G401.6 (cell line): ENCODE results near the gene CCL27.

Experiments used
- FAIRE-seq: peaks from 2 replicates; lab custom pipeline; 2012; peaks lifted over from hg19 to GRCh38; lab: Jason Lieb, UNC

Gene CCL27

DNA sequence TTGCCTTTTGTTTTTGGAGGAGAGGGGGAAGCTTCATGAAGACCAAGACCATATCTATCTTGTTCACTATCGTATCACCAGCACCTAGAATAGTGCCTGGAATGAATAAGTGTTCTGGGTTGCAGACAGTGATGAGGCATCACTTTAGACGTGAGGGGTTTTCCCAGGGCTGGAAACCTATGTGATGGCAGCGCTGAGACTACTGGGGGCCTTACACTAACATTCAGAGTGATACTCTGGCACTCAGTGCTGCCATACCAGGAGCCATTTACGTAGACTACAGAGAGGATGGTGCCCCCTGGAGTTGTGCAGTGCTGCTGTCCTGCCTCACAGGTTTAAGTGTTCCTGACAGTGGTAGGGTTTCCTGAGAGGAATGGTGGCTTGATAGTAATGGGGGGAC, 21.7 kb upstream of the CCL27 start:
- no peak for FAIRE-seq

DNA sequence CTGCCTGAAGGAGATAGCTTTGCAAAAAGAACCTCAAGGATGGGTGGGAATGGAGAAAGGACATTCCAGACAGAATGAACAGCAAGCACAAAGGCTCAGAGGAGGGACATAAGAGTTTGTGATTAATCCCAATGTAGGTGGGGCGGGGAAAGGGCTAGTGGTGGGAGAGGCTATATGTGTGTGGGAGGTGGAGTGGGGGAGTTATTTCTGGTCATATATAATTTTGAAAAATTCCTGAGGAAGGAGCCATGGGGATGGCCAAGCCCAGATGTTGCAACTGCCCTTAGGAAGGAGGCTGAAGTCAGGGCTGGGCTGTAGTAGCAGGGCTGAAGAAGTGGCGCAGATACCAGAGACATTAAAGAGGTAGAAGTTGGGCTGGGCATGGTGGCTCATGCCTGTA, 13.4 kb upstream of the CCL27 start:
- FAIRE-seq, result no peak

DNA sequence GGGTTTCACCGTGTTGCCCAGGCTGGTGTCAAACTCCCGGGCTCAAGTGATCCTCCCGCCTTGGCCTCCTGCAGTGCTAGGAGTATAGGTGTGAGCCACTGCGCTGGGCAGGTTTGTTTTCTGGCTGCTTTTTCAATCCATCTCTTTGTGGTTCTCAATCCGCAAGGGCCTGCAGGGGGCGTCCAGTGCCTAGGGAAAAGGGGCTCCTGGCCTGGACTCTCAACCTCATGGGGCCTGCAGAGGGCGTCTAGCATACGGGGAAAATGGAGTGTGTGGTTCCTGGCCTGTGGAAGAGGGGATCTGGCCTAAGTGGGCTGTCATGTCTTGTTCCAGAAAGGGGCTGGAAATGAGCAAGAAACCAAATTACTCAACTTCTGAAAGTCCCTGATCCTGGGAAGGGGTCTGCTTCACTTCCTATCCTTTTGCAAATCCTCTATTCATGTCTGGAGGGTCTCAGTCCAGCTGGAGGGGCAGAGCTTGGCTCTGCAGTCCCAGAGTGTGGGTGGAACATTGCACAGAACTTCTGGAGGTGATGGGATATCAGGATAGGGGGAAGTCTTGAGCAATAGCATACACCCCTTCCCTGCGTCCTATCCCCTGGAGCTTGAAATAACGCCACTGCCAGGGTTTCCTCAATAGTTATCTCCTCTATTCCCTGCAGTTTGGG, 12.7 kb upstream of the CCL27 start:
- FAIRE-seq, result peak; percentile 82

DNA sequence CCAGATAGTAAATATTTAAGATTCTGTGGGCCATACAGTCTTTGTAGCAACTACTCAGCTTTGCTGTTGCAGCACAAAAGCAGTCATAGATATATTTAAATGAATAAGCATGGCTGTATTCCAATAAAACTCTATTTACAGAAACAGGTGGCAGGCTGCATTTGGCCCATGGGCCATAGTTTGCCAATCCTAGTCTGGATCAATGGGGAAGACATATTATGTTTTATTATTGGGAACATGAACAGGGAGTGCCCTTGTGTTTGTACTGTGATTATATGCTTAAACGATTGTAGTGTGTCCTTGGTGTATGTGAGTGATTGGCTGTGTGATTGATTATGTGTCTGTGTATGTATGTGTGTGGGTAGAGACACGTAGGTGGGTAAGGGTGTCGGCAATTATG, 12.0 kb upstream of the CCL27 start:
- FAIRE-seq, result no peak

DNA sequence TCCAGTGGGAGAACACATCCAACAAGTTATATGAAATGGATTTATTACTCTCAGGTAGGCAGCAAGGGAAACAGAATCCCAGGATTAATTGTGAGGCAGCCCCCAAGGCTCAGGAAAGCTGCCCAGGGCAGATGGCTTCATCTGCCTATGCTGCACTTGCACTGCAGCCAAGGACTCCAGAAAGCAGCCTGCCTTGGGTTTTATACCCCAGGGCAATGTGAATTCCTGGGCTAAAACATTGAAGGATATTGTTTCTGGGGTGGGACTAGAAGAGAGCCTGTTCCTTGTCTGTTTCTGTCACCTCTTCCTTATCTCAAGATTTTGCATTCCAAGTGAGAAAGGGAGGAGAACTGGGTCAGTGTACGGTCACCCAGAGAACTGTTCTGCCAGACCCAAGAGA, 8.8 kb upstream of the CCL27 start:
- FAIRE-seq, result no peak

DNA sequence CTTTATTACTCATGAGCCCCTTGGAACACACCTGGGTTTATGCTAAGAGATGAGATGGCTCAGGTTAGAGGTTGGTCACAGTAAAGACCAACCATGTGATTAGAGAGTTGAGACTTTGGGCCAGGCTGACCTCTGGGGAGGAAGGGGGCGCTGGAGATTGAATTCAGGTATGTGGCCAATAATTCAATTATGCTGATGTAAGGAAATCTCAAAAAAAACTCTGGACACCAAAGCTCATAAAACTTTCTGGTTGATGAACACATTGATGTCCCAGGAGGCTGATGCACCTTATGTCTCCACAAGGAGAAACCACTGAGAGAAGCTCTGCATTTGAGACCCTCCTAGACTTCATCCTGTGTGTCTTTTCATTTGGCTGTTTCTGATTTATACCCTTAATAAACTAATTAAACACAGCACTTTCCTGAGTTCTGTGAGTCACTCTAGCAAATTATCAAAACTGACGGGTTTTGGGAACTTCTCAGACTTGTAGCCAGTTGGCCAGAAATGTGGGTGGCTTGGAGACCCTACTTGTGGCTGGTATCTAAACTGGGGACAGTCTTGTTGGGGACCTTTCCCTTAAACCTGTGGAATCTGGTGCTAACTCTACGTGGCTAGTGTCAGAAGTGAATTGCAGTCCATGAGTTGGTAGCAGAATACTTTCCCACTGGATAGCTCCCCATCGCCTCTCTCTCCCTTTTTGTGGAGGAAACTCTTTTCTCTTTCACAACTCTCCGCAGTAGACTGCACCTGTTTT, 7.5 kb upstream of the CCL27 start:
- FAIRE-seq, result no peak

DNA sequence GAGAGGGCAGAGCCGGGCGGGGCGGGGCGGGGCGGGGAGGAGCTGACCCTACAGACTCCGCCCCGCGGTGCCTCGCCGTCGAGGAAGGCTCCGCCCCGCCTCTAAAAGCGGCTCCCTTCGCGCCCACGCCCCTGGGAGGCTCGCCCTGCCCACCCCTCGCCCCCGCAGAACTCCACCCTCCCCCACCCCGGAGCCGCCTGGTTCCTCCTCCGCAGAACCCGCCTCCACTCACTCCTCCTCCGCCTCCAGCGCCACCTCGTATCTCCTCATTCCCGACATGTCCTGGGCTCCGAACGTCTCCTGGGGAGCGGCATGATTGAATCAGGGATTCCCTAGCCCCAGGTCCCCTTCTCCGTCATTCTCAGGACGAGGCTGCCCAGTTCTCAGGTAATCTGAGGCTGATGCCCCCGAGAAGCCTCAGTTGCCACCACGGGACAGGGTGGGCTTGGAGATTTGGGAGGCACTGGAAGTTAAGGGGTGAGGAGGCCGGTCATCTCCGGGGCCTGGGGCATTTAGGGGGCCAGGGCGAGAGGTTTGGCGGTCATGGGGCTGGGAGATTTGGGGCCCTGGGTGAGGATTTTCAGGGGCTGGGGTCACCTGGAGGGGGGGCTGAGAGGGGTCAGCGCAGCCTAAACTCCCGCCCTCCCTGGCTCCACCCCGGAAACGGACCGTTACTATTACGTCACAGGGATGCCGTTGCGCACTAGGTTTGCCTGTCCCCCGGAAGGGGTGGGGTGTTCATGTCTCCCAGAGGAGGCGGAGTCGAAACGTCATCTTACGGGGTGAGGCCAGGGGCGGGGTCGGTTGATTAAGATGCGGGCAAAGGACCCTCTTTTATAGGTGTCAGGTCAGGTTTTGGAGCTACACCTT, 3.2 kb upstream of the CCL27 start:
- FAIRE-seq, result no peak

DNA sequence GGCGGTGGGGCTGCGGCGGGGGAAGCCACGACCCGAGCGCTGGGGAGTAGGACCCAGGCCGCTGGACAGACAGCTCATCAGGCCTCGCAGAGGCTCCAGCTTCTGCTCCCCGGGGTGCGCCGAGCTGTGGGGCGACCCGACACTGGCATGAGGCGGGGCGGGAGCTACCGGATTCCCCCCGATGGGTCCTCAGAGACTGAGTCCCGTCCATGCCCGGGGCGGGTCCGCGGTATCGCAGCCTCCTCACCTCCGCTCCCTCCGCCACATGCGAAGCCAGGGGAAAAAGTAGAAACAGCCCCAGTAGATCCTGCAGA, 2.6 kb upstream of the CCL27 start:
- FAIRE-seq, result no peak

DNA sequence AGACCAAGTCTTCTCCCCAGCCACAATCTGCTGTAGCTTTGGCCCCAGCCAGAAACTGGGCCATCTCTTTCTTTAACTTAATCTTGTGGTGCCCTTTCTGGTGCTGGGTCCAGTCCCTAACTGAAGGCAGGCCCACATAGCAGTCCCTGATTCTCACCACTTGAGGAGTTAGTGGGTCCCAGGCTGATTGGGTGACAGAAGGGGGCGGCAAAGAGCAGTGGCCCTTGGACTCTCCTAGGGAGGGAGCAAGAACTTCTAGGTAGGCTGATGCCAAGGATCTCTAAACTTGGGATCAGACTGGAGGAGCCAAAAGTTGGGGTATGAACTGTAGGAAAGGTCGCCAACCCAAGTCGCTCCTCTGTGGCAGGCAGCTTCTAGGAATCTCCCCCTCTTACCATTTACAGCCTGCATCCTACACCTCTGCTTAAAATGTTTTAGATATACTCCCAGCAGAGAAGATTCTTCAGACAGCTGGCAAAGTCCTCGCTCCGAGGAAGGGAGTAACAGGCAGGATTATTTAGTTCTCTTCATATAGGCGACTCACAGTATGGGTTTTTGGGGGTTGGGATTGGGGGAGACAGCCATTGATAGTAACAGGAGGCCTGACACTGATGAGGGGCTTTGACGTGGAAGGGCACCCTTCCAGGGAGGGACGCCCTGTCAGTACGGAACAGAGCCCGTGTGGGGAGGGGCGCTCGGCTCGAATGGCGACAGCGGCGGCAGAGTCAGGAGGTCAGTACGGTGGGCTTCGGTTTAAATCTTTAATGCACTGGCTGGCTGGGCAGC, 2.0 kb upstream of the CCL27 start:
- FAIRE-seq, result peak; percentile 59

DNA sequence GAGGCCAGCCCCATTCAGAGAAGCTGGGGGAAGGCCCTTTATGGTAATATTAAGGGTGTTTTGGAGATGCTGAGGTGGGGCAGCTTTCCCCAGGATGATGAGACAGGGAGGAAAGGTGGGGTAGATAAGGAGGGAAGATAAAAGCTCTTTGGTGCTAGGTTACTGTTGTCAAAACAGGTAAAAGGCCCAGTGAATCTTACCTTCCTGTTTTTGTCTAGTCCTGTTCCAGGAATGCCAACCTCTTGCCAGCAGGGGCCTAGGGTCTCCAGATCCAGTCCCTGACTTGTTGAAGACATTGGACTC, 797 bp upstream of the CCL27 start:
- FAIRE-seq, result no peak

DNA sequence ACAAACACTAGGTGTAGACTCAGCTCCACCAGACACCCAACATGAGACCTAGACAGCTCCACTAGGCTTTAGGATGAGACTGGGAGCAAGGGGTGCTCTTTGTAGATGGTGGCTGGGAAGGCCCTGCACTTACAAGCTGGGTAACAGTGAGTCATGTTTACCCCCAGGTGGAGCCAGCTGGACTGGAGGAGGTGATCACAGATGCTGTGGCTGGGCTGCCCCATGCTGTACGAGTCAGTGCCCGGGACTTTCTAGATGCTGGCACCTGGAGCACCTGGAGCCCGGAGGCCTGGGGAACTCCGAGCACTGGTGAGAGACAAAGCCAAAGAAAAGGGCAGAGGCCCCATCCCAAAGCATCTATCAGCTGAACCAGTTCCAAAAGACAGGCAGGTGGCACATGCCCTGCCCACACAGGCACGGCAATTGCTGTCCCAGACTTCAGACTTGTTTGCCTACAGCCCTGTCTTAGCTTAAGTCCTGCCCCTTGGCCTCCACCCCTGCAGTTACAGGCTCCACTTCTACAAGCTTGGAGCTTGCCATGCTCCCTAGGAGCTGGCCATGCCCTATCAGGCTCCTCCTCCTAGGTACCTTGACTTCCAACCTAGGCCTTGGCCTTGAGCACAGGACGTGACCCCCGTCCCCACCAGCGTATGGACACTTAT, 2.7 kb downstream of the CCL27 start:
- FAIRE-seq, result no peak

DNA sequence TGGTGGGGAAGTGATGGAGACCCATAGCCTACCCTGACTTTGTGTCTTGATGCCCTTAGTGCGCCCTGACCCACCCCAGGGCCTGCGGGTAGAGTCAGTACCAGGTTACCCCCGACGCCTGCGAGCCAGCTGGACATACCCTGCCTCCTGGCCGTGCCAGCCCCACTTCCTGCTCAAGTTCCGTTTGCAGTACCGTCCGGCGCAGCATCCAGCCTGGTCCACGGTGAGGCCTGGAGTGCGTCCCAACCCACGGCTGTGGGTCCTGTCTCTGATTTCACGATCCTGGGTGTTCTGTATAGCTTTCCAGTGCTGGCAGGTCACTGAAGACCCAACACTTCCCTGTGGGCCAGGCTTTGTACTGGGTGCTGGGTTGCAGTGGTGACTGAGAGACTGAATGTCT, 4.0 kb downstream of the CCL27 start:
- no peak for FAIRE-seq

DNA sequence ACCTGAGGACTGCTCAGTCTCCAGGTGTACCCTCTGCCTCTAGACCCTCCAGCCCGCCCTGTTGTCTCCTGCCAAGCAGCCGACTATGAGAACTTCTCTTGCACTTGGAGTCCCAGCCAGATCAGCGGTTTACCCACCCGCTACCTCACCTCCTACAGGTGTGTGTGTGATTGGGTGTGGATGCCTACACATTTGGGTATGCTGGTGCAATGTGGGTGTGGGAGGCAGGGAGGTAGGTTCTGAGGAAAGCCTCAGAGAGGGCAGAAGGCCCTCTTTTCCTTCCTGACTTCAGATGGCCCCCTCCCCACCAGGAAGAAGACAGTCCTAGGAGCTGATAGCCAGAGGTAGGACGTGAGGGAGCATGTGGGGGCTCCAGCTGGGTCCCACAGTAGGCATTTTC, 5.5 kb downstream of the CCL27 start:
- FAIRE-seq, result no peak

DNA sequence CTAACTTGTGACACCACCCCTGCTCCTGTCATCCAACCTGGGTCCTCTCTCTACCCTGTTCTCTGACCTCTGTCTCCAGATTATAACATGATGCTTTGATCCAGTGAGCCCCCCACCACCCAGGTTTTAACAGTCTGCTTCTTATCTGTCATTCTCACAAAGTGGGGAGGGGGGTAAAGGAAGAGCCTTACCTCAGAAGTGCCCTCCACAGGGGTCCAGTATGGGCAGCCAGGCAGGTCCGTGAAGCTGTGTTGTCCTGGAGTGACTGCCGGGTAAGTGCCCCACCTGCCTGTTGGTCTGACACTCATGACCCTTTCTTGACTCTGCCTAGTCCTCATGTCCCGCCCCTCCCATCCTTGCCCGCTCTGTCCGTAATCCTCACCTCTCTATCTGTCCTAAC, 7.1 kb downstream of the CCL27 start:
- FAIRE-seq, result no peak

DNA sequence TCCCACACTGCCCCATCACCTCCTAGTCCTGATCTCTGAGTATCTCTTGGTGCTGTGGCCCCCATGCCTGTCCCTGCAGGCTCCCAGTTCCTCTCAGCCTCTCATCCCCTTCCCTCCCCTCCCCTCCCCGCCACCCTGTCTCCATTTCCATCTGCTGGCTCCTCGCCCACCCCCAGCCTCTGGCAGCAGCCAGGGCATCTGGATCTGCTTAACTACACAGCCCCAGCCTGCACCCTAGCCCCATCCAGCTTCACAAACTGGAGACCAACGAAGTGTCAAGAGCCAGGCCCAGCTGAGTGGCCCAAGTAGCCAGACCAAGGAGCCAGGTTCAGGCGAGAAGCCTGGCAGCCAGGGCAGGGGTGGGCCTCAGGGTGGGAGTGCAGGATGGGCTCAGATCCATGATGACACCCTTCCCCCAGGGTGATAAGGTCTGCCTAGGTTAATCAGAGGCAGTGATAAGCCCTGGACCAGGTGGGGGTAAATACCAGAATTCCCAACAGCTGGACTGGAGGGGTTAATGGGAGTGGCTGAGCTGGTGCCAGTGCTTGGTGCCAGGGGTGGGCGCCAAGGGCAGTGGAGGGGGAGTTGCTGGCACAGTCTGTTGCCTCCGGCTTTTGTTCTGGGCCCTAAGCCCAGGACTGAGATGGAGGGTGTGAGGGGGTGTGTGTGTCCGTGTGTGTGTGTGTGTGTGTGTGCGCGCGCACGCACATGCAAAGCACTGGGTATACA, 8.0 kb downstream of the CCL27 start:
- no peak for FAIRE-seq

DNA sequence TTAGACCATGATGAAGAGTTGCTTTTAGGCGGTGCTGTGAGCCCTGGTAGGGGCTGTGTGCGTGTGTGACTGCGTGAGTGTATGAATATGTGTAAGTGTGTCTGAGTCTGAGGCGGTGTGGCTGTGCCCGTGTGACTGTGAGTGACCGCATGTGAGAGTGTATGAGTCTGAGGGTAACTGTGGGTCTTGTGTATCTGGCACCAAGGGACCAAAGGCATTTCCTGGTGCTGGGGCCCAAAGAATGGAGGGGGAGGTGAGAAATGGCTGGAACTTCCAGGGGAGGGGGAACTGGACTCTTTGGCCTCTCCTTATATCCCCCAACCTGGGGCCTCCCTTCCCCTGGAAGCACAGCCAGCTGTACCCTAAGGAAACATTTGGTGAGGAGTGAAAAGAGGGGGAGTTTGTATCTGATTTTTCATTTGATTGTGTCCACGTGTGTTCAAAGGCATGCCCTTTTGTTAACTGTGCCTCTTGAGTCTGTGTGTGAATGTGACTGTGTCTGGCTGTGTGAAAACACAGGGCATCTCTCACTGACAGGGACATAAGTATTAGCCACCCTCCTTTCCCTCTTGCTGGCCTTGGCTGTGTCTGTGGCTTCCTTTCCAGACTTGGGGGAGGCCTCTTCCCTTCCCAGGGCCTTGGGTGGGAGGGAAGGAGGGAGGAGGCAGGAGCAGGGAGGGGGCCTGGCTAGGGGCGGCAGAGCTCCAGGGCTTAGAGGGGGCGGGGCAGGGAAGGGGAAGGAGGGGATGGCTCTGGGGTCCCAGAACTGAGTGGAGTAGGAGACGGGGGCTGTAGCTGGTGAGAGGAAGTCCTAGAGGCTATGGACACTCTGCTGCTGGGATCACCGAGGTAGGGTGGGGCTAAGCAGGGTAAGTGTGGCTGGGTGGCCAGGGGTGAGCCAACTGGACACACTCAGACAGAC, 9.0 kb downstream of the CCL27 start:
- no peak for FAIRE-seq

DNA sequence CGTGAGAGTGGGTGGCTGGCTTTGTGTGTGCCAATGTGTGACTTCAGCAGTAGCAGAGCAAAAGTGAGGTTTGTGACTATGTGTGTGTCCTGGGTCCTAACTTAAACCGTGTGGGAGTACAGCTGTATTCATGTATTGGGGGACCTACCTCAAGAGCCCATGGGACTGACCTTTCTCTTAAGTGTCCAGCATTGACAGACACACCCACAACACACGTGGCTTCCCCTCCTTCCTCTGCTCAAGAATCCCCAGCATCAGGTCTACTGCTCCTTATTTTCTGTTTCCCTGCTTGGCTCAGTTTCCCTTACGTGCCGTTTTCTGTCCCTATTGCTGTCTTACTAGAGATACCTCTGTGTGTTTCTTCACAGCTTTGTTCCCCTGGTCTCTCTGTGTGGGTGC, 9.9 kb downstream of the CCL27 start:
- no peak for FAIRE-seq

DNA sequence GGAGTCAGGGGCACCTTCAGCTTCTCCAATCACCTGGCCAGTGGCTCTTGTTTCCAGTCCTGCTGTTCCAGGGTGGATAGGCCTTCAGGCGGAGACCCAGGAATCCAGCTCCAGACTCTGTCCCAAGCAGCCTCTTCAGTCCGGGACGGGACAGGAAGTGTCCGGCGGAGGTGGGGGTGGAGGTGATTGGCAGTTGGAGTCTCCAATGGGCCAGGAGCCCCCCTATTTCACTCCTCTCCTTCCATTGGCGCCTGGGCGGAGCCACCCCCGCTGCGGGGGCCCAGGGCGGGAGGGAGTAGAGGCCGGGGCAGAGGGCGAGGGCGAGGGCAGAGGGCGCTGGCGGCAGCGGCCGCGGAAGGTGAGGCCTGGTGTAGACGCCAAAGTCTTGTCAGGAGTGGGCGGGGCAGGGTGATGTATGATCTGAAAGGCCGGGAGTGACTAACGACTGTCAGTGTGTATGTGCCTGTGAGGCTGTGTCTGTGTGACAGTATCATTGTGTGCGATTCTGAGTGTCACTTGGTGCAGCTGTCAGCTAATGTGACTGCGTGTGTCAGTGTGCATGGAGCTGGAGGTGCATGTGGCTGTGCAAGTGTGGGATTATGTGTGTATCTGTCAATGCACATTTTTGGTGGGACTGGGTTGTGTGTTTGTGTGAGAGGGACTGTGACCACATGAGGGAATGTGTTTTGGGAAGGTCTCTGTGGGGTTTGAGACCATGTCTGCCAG, 10.4 kb downstream of the CCL27 start, which contains the start of gene IL11RA:
Gene IL11RA (plus strand): TSS at position 310 of the 726 bp plus-strand sequence. CDS start 3,033 bp downstream, outside the sequence.
- FAIRE-seq, result no peak

DNA sequence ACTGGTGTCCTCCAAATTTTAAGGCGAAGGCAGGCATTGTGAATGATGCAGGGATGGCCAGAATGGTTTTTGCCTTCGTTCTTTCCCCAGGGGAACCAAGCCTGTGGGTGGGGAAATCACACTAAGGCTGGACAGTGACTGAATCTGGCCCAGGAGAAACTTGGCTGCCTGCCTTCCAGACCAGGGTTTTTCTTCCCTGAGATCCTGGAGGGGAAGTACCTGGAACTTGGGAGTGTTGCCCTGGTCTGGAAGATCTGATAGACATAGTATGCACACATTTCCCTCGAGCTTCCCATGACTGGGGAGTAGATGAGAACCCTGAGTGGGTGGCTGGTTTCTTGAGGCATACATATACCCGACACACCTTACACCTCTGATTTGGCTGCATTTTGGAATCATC, 11.1 kb downstream of the CCL27 start:
- FAIRE-seq, result no peak

DNA sequence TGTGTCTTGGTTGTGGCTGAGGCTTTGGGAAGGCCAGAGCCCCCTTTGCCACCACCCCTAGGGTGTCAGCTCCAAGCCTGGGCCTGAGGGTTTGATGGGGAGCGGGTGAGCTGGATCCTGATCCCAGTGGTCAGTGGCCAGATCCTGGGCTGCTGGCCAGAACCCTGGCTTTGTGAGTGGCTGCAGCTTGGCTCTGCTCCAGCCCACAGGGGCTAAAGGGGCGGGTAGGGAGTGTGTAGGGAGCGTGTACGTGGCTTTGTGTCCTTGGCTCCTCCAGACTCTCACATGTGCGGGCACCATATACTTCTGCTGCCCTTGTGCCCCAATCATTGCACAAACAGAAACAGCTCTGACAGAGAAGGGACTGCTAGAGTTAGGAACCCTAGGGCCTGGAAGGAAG, 11.6 kb downstream of the CCL27 start:
- FAIRE-seq, result no peak
